Lung (tissue), 12 donors: ENCODE data around the gene TMEM131. TPM values are rescaled to one million over a fixed set of nuclear protein-coding genes. Genes with fewer than 3 reads are reported as not detected.

ENCODE experiments used
- ATAC-seq: fragments of 200-7000 bp; cut with Tn5 transposase; one replicate; pipeline ENCODE4 v1.9.1; 2020; ENCODE audit warnings: moderate number of reproducible peaks; ENCODE audit not compliant: insufficient read depth, low FRiP score
- DNase-seq, 3 donors: peaks; one replicate each; pipeline ENCODE4 v3.0.0-alpha.2; 2013 to 2017
- H3K27ac ChIP-seq, 2 donors: one replicate each; pipeline ENCODE4 v1.5.1; 2013; ENCODE audit warnings: mild to moderate bottlenecking in 2 of 2, moderate library complexity in 2 of 2, control low read depth in 1 of 2, inconsistent platforms in 1 of 2, low read depth in 1 of 2, low read length in 1 of 2
- H3K27me3 ChIP-seq, 3 donors: one replicate each; pipeline ENCODE4 v1.5.1; 2013; ENCODE audit warnings: low read length in 2 of 3; ENCODE audit not compliant: control insufficient read depth in 3 of 3, insufficient read depth in 3 of 3
- H3K36me3 ChIP-seq, 4 donors: one replicate each; pipeline ENCODE4 v1.5.1; 2013; ENCODE audit warnings: low read length in 4 of 4, mild to moderate bottlenecking in 1 of 4, moderate library complexity in 1 of 4; ENCODE audit not compliant: control insufficient read depth in 4 of 4, insufficient read depth in 4 of 4
- H3K4me1 ChIP-seq, 5 donors: one replicate each; pipeline ENCODE4 v1.5.1; 2013; ENCODE audit warnings: low read length in 5 of 5, mild to moderate bottlenecking in 2 of 5, moderate library complexity in 1 of 5; ENCODE audit not compliant: control insufficient read depth in 5 of 5, insufficient read depth in 5 of 5
- H3K4me3 ChIP-seq: one replicate; pipeline ENCODE4 v1.5.1; 2013; ENCODE audit warnings: mild to moderate bottlenecking, control low read depth, moderate library complexity
- H3K9ac ChIP-seq, 2 donors: one replicate each; pipeline ENCODE4 v1.5.1; 2013; ENCODE audit warnings: low read length in 2 of 2, control low read depth in 1 of 2; ENCODE audit not compliant: insufficient read depth in 1 of 2
- H3K9me3 ChIP-seq, 4 donors: one replicate each; pipeline ENCODE4 v1.5.1; 2013; ENCODE audit warnings: low read length in 3 of 4, mild to moderate bottlenecking in 1 of 4, moderate library complexity in 1 of 4; ENCODE audit not compliant: control insufficient read depth in 4 of 4, insufficient read depth in 3 of 4
- CTCF ChIP-seq: IDR thresholded peaks from 2 replicates; pipeline ENCODE4 v1.5.1; 2012; ENCODE audit warnings: mild to moderate bottlenecking; ENCODE audit errors: control extremely low read depth, extremely low read depth
- WGBS, 2 donors: extraction: QIAGEN DNeasy Blood & Tissue Kit; methylation state at CpG; one replicate each; pipeline ENCODE4 v1.1.7; 2013; 5-methylcytosine and 5-hydroxymethylcytosine counted together
- polyA plus RNA-seq, 2 donors: library from polyadenylated mRNA; stranded (reverse); fragments of 200-250 nt; gene quantifications; one replicate each; pipeline ENCODE4 v1.2.1, GENCODE V29; 2013
- total RNA-seq, 2 donors: library from RNA; depleted of rRNA in 1 of 2; stranded (reverse); fragments of >200 nt in 1 of 2; gene quantifications; one replicate each; pipeline ENCODE4 v1.2.1, GENCODE V29; 2014 to 2021
- donor health status: control.
- donor health status: control.
- donor health status: Bipolar disorder and iron deficiency.
- donor health status: healthy.
- donor health status: DM: yes; HTN: yes; CAD: no.

Gene TMEM131
- total and polyA plus RNA-seq, 4 donors: 9.3 to 54.0 (median 23.7) TPM

- DNase-seq (no peak), ATAC-seq (no peak)
- no peaks in the 10 kb centered on the region for H3K4me1 ChIP-seq
- no peak overlapping the region for H3K4me3 ChIP-seq
- no peaks in the 10 kb centered on the region for H3K27me3 ChIP-seq
- H3K27ac ChIP-seq: no peak overlapping the region
- H3K9me3 ChIP-seq: peaks cover 0 to 5% (median 2%) of the 10 kb centered on the region in 4 donors
- no peaks in the 10 kb centered on the region for H3K36me3 ChIP-seq
- 95 to 96% methylated on average over 21 to 28 of the region's 28 CpGs for WGBS, 2 donors
- no peak overlapping the region for H3K9ac ChIP-seq
- no peak for TF ChIP-seq CTCF
Measured at GRCh38 chr2:97732436-97733340, 263.1 kb downstream of the TMEM131 start.

- Histone ChIP-seq H3K9ac (no peak overlapping the region), H3K27me3 (no peaks in the 10 kb centered on the region), H3K36me3 (no peaks in the 10 kb centered on the region), H3K4me3 (no peak overlapping the region), H3K4me1 (no peaks in the 10 kb centered on the region), H3K27ac (no peak overlapping the region), H3K9me3 (peaks cover 0 to 12% (median 2%) of the 10 kb centered on the region in 4 donors)
- ATAC-seq: no peak
- TF ChIP-seq CTCF: no peak
- no peak for DNase-seq
- WGBS, 2 donors: 83 to 89% methylated on average over 12 of the region's 12 CpGs
Measured at GRCh38 chr2:97731274-97732020, 264.3 kb downstream of the TMEM131 start.

DNA sequence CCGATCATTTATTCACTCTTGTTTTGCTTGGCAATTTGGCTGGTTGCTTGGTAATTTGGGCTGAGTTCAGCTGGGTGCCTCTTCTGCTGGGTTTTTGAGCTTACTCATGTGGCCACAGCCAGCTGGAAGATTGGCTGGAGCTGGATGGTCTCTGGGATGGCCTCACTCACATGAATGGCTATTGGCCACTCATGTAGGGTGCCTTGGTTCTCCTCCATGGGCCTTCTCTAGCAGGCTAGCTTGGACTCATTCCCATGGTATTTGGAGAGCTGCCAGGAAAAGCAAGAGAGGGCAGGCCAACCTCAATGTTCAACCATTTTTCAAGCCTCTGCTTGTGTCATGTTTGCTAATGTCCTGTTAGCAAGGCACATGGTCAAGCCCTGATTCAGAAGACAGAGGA, 265.5 kb downstream of the TMEM131 start:
- DNase-seq: no peak
- 100% methylated on average over 1 of the region's 1 CpG for WGBS, 2 donors
- H3K27me3 ChIP-seq: no peaks in the 10 kb centered on the region
- no peak overlapping the region for H3K4me3 ChIP-seq
- H3K9me3 ChIP-seq: peaks cover 0 to 12% (median 2%) of the 10 kb centered on the region in 4 donors
- H3K27ac ChIP-seq: no peak overlapping the region
- H3K36me3 ChIP-seq: no peaks in the 10 kb centered on the region
- ATAC-seq: no peak
- no peak overlapping the region for H3K9ac ChIP-seq
- no peak for TF ChIP-seq CTCF
- no peaks in the 10 kb centered on the region for H3K4me1 ChIP-seq
